Endothelial cell of umbilical vein (primary cell): Measurements from ENCODE around the gene DOK1. TPM values are rescaled to one million over a fixed set of nuclear protein-coding genes. Genes with fewer than 3 reads are reported as not detected.

Source experiments
- BruUV-seq: library from RNA; stranded (reverse); fragments of 400-500 nt; replicated peaks from 2 replicates; lab custom pipeline; 2021; lab: Mats Ljungman, UMichigan
- CTCF ChIA-PET: fragments of 300-600, 350-600 bp; sonication (Branson Sonifier 250); formaldehyde crosslinking; loops from one replicate; lab custom pipeline; 2021; ENCODE audit warnings: antibody characterized with exemption, inconsistent platforms; lab: Charles Lee
- POLR2A ChIA-PET: fragments of 300-600, 350-600 bp; sonication (Branson Sonifier 250); formaldehyde crosslinking; loops from one replicate; lab custom pipeline; 2021; ENCODE audit warnings: antibody characterized with exemption, inconsistent platforms; lab: Charles Lee
- DNase-seq: peaks from one replicate; pipeline ENCODE4 v3.0.0-alpha.2; 2011; ENCODE audit warnings: low read depth, low spot score
- FAIRE-seq: peaks from 2 replicates; lab custom pipeline; 2011; peaks lifted over from hg19 to GRCh38; lab: Jason Lieb, UNC
- H2AFZ ChIP-seq: 2 replicates; pipeline ENCODE4 v1.6.0; 2012; ENCODE audit warnings: low read depth, low read length, control low read depth, inconsistent platforms
- H3K27ac ChIP-seq: 2 replicates; pipeline ENCODE4 v1.5.1; 2011; ENCODE audit warnings: low read depth, mild to moderate bottlenecking, control low read depth, low read length, moderate library complexity; ENCODE audit not compliant: insufficient read depth
- H3K27me3 ChIP-seq, 2 experiments: 2 replicates each; pipeline versions ENCODE4 v1.6.0 to v1.6.1; 2011; ENCODE audit warnings: low read length in 2 of 2, mixed read lengths in 1 of 2; ENCODE audit not compliant: control insufficient read depth in 2 of 2, insufficient read depth in 2 of 2
- H3K36me3 ChIP-seq, 2 experiments: 2 replicates in 1 of 2; 3 replicates in 1 of 2; pipeline ENCODE4 v1.5.1; 2011; ENCODE audit warnings: low read length in 2 of 2, mild to moderate bottlenecking in 1 of 2, moderate library complexity in 1 of 2; ENCODE audit not compliant: control insufficient read depth in 2 of 2, insufficient read depth in 2 of 2; ENCODE audit errors: extremely low read depth in 1 of 2
- H3K4me1 ChIP-seq: 3 replicates; pipeline ENCODE4 v1.5.1; 2011; ENCODE audit warnings: mild to moderate bottlenecking, low read length; ENCODE audit not compliant: control insufficient read depth, insufficient read depth; ENCODE audit errors: extremely low read depth
- H3K4me2 ChIP-seq: 2 replicates; pipeline ENCODE4 v1.6.1; 2011; ENCODE audit warnings: low read length, control low read depth, mixed read lengths; ENCODE audit not compliant: insufficient read depth
- H3K4me3 ChIP-seq, 3 experiments: fragments of 200-600 bp in 1 of 3; sonication (generic), shearing (Covaris generic) in 1 of 3; replicated peaks in 1 of 3; 2 replicates each; pipeline ENCODE4 v1.5.1; 2011 to 2016; ENCODE audit warnings: control low read depth in 3 of 3, low read length in 3 of 3, mild to moderate bottlenecking in 2 of 3, inconsistent platforms in 1 of 3, low read depth in 1 of 3, moderate library complexity in 1 of 3; ENCODE audit not compliant: insufficient read depth in 1 of 3
- H3K79me2 ChIP-seq: 2 replicates; pipeline ENCODE4 v1.6.0; 2012; ENCODE audit warnings: low read length, inconsistent platforms; ENCODE audit not compliant: control insufficient read depth, insufficient read depth
- H3K9ac ChIP-seq: replicated peaks from 2 replicates; pipeline ENCODE3; 2011; ENCODE audit warnings: low read length, control low read depth; ENCODE audit not compliant: insufficient read depth; ENCODE audit errors: extremely low read depth
- H3K9me1 ChIP-seq: replicated peaks from 3 replicates; pipeline ENCODE4 v1.6.0; 2011; ENCODE audit warnings: mild to moderate bottlenecking, low read length; ENCODE audit not compliant: control insufficient read depth, insufficient read depth; ENCODE audit errors: extremely low read depth
- H3K9me3 ChIP-seq: replicated peaks from 2 replicates; pipeline ENCODE4 v1.5.1; 2012; ENCODE audit warnings: low read length, inconsistent platforms; ENCODE audit not compliant: control insufficient read depth, insufficient read depth
- H4K20me1 ChIP-seq: replicated peaks from 2 replicates; pipeline ENCODE3; 2011; ENCODE audit warnings: mild to moderate bottlenecking, low read length; ENCODE audit not compliant: control insufficient read depth, insufficient read depth; ENCODE audit errors: extremely low read depth
- CTCF ChIP-seq, 2 donors: IDR thresholded peaks; 1 replicate in 1 of 2; 2 replicates in 1 of 2; pipeline ENCODE4 v1.5.1; 2011; ENCODE audit warnings: low read length in 2 of 2, mild to moderate bottlenecking in 2 of 2, moderate library complexity in 2 of 2, control low read depth in 1 of 2, inconsistent platforms in 1 of 2, low read depth in 1 of 2; ENCODE audit not compliant: insufficient read depth in 1 of 2; ENCODE audit errors: extremely low read depth in 1 of 2
- EZH2 ChIP-seq: IDR thresholded peaks from 2 replicates; pipeline ENCODE4 v1.6.1; 2012; ENCODE audit warnings: borderline replicate concordance, low read depth, mild to moderate bottlenecking, moderate library complexity, low read length, inconsistent platforms; ENCODE audit not compliant: severe bottlenecking
- FOS ChIP-seq: IDR thresholded peaks from 2 replicates; pipeline ENCODE4 v1.6.1; 2011; ENCODE audit warnings: mild to moderate bottlenecking, low read length, moderate library complexity, borderline replicate concordance; ENCODE audit not compliant: insufficient read depth
- GATA2 ChIP-seq: IDR thresholded peaks from 2 replicates; pipeline ENCODE4 v1.7.0; 2011; ENCODE audit warnings: low read depth, mild to moderate bottlenecking, moderate library complexity, mixed read lengths, low read length; ENCODE audit not compliant: insufficient read length, insufficient read depth
- JUN ChIP-seq: IDR thresholded peaks from 2 replicates; pipeline ENCODE4 v1.6.1; 2011; ENCODE audit warnings: borderline replicate concordance, low read depth; ENCODE audit not compliant: insufficient read length, insufficient read depth
- MAX ChIP-seq: IDR thresholded peaks from 2 replicates; pipeline ENCODE4 v1.6.1; 2011; ENCODE audit not compliant: insufficient read depth, insufficient read length
- MYC ChIP-seq: IDR thresholded peaks from one replicate; pipeline ENCODE4 v1.6.1; 2011; ENCODE audit warnings: mild to moderate bottlenecking, low read depth, low read length
- POLR2A ChIP-seq: IDR thresholded peaks from 2 replicates; pipeline ENCODE4 v1.6.1; 2012; ENCODE audit warnings: low read depth, mild to moderate bottlenecking, control low read depth, low read length
- POLR2AphosphoS5 ChIP-seq: IDR thresholded peaks from 2 replicates; pipeline ENCODE4 v1.6.1; 2012; ENCODE audit warnings: low read depth, mild to moderate bottlenecking, control low read depth, low read length, moderate library complexity; ENCODE audit not compliant: insufficient read depth
- dilution Hi-C: fragments of 300-500 bp; cut with MboI; formaldehyde crosslinking; loops from one replicate; pipeline ENCODE4 v1.15.0; 2019; ENCODE audit warnings: low sequenced_read_pairs; ENCODE audit not compliant: extremely low pct_ligation_motif_present
- intact Hi-C: fragments of 100-400 bp; cut with micrococcal nuclease; formaldehyde crosslinking; loops from one replicate; pipeline ENCODE4 v1.10.0; 2022
- polyA plus RNA-seq, 4 experiments: library from polyadenylated mRNA; depleted of rRNA in 3 of 4; stranded (reverse) in 3 of 4; unstranded in 1 of 4; fragments of >200 nt; gene quantifications; 2 replicates each; pipeline versions ENCODE4 v1.2.1 to v1.2.3, GENCODE V29; 2011 to 2012; ENCODE audit warnings: missing spikeins in 1 of 4
- total RNA-seq: library from RNA; stranded (reverse); gene quantifications from 2 replicates; pipeline ENCODE4 v1.2.3, GENCODE V29; 2021

DOK1 gene
- total and polyA plus RNA-seq, 2 donors (not counting 3 experiments of a cell fraction or from before 2014, with no cell fraction given): 10.4 to 12.7 TPM

- no peak overlapping the region for H3K4me3 ChIP-seq
- no peak overlapping the region for H3K27ac ChIP-seq
- POLR2A ChIA-PET: no interaction called here
- DNase-seq (no peak), FAIRE-seq (no peak)
- H3K4me2 ChIP-seq: no peak overlapping the region
- CTCF ChIA-PET: interaction anchor here (1.9 kb wide), 2 partner anchors 30 to 32 kb away, joined by 5 to 6 read pairs; no protein-coding TSS in a partner anchor
- H3K9ac ChIP-seq: no peak overlapping the region
- H3K9me3 ChIP-seq: no peaks in the 10 kb centered on the region
- dilution Hi-C loops: no loop called here
- no peaks in the 10 kb centered on the region for H3K79me2 ChIP-seq
- no TSS peak for BruUV-seq
- intact Hi-C loops: no loop called here
- H3K27me3 ChIP-seq: peaks cover 0 to 2% of the 10 kb centered on the region in 2 experiments
- no peaks in the 10 kb centered on the region for H4K20me1 ChIP-seq
- TF ChIP-seq GATA2: no peak
- TF ChIP-seq POLR2A: no peak
- H2AFZ ChIP-seq: no peak overlapping the region
- H3K9me1 ChIP-seq: no peaks in the 10 kb centered on the region
- peaks cover 7% of the 10 kb centered on the region for H3K4me1 ChIP-seq
- H3K36me3 ChIP-seq: peaks cover 0 to 4% of the 10 kb centered on the region in 2 experiments
Measured at GRCh38 chr2:74556159-74556558, 1.6 kb downstream of the DOK1 start.

DNA sequence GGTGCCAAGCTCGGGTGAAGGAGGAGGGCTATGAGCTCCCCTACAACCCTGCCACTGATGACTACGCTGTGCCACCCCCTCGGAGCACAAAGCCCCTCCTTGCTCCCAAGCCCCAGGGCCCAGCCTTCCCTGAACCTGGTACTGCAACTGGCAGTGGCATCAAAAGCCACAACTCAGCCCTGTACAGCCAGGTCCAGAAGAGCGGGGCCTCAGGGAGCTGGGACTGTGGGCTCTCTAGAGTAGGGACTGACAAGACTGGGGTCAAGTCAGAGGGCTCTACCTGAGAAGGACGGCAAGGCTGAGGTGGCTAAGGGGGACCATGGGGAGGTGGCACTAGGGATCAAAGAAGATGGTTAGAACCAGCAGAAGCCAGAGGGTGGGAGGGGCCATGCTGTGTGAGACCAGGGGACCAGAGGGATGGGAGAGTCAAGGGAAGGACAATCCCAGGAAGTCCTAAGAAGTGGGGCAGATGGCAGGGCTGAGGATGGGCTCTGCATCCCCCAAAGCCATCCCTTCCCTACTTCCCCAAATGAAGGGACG, 2.4 kb downstream of the DOK1 start:
- H3K36me3 ChIP-seq: peaks cover 0 to 4% of the 10 kb centered on the region in 2 experiments
- no peaks in the 10 kb centered on the region for H3K79me2 ChIP-seq
- H3K9me1 ChIP-seq: no peaks in the 10 kb centered on the region
- H4K20me1 ChIP-seq: no peaks in the 10 kb centered on the region
- no peak overlapping the region for H3K4me3 ChIP-seq
- no TSS peak for BruUV-seq
- FAIRE-seq: no peak
- ChIA-PET POLR2A (no interaction called here), CTCF (no interaction called here)
- TF ChIP-seq POLR2A (no peak), GATA2 (no peak), POLR2AphosphoS5 (no peak), EZH2 (no peak), FOS (no peak), JUN (no peak), MYC (no peak), MAX (no peak), CTCF (IDR thresholded peaks at IDR 0.05; ENCODE audit: extremely low read depth in 1 of 2, insufficient read depth in 1 of 2, low read depth in 1 of 2, low read length in 2 of 2) (no peak)
- intact Hi-C loops (no loop called here), dilution Hi-C loops (no loop called here)
- H2AFZ ChIP-seq: no peak overlapping the region
- no peaks in the 10 kb centered on the region for H3K9me3 ChIP-seq
- H3K4me1 ChIP-seq: peaks cover 7% of the 10 kb centered on the region
- no peak overlapping the region for H3K27ac ChIP-seq
- H3K9ac ChIP-seq: no peak overlapping the region
- DNase-seq: no peak
- no peak overlapping the region for H3K4me2 ChIP-seq
- peaks cover 0 to 5% of the 10 kb centered on the region in 2 experiments for H3K27me3 ChIP-seq
